ENCODE measurements around the gene PYGL.
A peak's percentile ranks its signal among the peaks of the same experiment; 100 is the strongest.

- no peak for TF ChIP-seq EZH2 (IDR thresholded peaks at IDR 0.05; ENCODE audit: low read depth)
- TF ChIP-seq CTCF (conservative IDR thresholded peaks at IDR 0.05) = peak; percentile 78
Measured at GRCh38 chr14:50860478-50861086, 83.7 kb downstream of the PYGL start.

Measured in PC-9 (cell line).